SK-MEL-5 (cell line): ENCODE measurements around the gene CST4. TPM values are rescaled to one million over a fixed set of nuclear protein-coding genes. Genes with fewer than 3 reads are reported as not detected.
"Not testable (repeated sequence)": the region's sequence is repeated elsewhere in the genome, so short reads cannot be mapped to it uniquely, and the experiment has no call there.

ENCODE experiments used
- DNase-seq: peaks from one replicate; pipeline ENCODE4 v3.0.0-alpha.2; 2016; ENCODE audit warnings: low read depth, low spot score
- in situ Hi-C: cut with HindIII; loops from 2 replicates; pipeline ENCODE4 v1.10.0; 2016; ENCODE audit warnings: low sequenced_read_pairs, high pct_unique_total_duplicates, low pct_unique_long_range_greater_than_20kb
- small RNA-seq, 2 experiments: library from RNA; depleted of rRNA; stranded (forward); fragments of <200 nt; gene quantifications; one replicate each; pipeline ENCODE3, GENCODE V24; 2014
- total RNA-seq: library from RNA; depleted of rRNA; stranded (reverse); fragments of >200 nt; shearing (Covaris generic); gene quantifications from 2 replicates; pipeline ENCODE4 v1.2.3, GENCODE V29; 2014; rRNA removed

The CST4 gene
- total RNA-seq, 1 experiment from 2014 or later, result not detected

DNA sequence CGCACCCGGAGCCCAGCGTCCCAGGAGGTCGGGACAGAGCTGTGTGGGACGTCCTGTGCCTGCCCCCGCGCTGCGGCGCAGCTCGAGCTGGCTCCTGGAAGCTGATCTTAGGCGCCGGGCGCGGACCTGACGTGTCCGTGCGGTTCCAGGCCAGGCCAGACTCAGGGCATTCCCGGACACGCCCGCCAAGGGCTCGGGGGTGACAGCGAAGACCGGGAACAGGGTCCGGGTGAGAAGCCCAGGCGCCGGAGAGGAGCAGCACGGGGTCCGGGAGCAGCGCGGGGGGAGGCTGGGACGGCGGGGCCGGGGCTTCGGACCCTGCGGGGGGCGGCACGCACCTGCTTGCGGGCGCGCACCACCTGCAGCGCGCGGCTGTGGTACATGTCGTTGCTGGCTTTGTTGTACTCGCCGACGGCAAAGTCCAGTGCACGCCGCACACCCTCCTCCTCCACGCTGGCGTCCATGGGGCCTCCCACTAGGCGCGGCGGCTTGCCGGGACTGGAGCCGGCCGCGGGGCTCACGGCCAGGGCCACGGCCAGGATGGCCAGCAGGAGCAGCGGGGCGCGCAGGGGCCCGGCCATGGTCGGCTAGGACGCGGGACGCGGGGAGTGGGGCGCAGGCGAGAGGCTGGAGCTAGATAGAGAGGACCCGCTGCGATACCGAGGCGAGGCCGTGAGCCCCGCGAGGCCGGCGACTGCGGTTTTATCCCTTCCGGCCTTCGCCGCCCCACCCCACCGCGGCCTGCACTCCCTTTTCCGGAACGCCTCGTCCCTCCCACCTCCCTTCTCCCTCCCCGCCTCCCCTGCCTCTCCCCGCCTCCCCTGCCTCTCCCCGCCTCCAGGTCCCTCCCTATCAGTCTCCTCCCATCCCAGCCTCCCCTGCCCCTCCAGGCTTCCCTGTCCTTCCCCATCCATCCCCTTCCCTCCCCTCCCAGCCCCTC, 51.3 kb downstream of the CST4 start, which contains the start of gene CST3:
Gene CST3, minus strand, starts transcription at position 674 of the 940 bp plus-strand sequence. Its CDS starts 93 bp downstream, at position 581.
- in situ Hi-C loops, result no loop called here
- peak; percentile 89 for DNase-seq

DNA sequence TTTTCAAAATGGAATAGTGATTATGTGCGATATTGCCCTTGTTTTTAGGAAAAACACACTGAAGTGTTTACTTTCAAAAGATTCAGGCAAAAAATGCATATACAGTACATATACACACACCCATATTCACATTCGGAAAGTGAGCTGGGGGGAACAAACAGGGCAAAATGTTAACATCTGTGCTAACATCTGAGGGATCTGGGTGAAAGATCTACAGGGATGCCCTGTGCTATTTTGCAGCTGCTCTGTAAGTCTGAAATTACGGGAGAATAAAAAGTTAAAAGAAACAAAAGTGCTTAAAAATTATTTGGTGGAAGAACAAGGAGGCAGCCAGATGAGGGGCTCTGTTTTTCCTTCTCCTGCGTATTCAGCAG, 51.9 kb downstream of the CST4 start:
- no peak for DNase-seq
- in situ Hi-C loops, result no loop called here

DNA sequence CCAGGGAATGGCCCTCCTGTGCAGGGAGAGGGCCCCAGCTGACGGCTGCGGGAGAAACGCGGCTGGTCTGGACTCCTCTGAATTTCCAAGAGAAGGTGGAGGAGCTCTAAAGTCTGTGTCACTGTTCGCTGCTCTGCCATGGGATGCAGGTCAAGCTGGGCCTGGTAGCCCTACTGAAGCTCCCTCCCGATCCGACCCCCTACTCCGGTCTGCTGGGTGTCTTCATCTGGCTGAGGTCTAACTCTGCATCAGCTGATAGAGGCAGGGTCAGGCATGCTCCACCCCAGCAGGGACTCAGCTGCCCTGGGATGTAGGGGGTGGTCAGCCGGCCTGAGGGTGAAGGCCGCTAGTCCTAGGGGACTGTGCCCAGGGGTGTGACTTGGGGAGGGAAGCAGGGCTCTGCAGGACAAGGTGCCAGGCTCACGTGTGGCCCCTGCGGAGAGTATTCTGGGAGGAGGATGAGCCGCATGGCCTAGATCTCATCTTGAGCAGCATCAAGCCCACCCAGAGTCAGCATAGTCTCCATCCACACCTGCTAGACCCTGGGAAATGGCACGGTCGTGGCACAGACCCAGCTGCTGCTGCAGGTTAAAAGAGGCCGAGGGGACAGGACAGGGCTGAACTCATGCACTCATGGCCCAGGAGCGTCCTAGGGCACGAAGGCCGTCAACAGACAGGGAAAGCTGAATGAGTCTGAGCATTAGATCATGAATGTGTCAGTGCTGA, 52.5 kb downstream of the CST4 start:
- in situ Hi-C loops, result no loop called here
- DNase-seq, result no peak

DNA sequence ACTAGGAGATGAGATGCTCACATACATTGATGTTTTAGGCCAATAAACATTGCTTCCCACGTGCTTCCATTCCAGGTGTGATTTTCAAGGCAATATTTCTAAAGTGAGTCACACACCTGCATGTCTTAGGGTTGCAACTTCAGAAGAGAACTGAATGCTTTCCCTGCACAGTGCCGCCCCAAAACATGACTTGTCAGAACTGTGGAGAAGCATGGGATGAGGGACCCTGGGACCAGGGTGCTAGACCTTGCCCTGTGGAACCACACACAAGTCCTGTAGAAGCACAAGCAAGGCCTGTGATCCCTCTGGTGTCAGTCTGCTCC, 53.1 kb downstream of the CST4 start:
- DNase-seq, in situ Hi-C loops: not testable (repeated sequence)

Small RNAs within 50 kb of the gene (small RNA-seq; reads per million reads assigned to genes)
- gene CST2P1, result 0 reads per million in 2 experiments

Other genes with a start within 250 kb of the CST4 start
- not detected in 2 replicates for gene CSTL1, start 249.4 kb downstream of the CST4 start, total RNA-seq
- gene CST11, start 236.2 kb downstream of the CST4 start, total RNA-seq, result not detected in 2 replicates
- not detected in 2 replicates for gene CST8, start 197.9 kb downstream of the CST4 start, total RNA-seq
- not detected in 2 replicates for gene CST9L, start 120.6 kb downstream of the CST4 start, total RNA-seq
- gene CST9, start 83.1 kb downstream of the CST4 start, total RNA-seq, result not detected in 2 replicates
- gene CST3, start 51.1 kb downstream of the CST4 start, total RNA-seq, result 294 and 300 TPM in 2 replicates
- gene CST1, start 61.9 kb upstream of the CST4 start, total RNA-seq, result 36.4 and 48.3 TPM in 2 replicates
- not detected in 2 replicates for gene CST2, start 137.7 kb upstream of the CST4 start, total RNA-seq
- gene CST5, start 190.7 kb upstream of the CST4 start, total RNA-seq, result 0.26 TPM in 1 of 2 replicates, not detected in the other